HG03025 (cell line): ENCODE results near the gene PRDX4.
"Not testable (repeated sequence)": the region's sequence is repeated elsewhere in the genome, so short reads cannot be mapped to it uniquely, and the experiment has no call there.

ENCODE experiments used
- ATAC-seq: cut with Tn5 transposase; IDR thresholded peaks from one replicate; pipeline ENCODE4 v1.9.1; 2021; ENCODE audit warnings: mild to moderate bottlenecking, moderate library complexity; ENCODE audit not compliant: unreplicated experiment, low FRiP score

PRDX4 gene

DNA sequence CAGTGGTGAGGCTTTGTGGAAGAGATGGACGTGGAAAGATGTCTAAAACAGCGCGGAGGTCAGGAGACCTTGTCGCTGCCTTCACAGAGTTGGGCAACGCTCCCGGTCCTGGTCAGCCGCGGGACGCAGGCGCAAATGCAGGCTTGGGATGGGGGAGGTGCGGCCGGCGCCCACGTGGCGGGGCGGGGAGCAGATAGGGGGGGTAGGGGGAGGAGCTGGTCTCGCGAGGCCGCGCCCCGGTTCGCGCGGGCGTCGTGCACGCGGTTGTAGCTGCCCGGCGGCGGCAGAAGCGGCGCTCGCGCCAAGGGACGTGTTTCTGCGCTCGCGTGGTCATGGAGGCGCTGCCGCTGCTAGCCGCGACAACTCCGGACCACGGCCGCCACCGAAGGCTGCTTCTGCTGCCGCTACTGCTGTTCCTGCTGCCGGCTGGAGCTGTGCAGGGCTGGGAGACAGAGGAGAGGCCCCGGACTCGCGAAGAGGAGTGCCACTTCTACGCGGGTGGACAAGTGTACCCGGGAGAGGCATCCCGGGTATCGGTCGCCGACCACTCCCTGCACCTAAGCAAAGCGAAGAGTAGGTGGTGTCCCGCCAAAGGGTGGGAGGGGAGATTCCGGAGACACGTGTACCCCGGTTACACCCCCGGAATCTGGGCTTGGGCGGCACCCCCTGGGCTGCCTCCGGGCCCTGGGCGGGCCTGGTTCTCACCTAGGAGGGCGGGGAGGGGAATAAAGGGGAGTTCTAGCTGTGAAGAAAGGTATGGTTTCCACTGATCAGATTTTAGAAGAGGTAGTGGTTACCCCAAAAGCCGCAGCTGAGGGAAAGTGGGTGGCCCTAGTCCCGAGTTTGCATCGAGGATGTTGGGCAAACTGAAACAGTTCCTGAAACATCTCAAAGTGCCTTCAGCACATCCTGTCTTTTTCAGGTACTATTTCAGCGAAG is at the start of gene PRDX4:
Gene PRDX4 (plus strand): TSS at position 255 of the 939 bp plus-strand sequence. CDS start 78 bp downstream, at position 333.
- ATAC-seq = peak; percentile 67

GRCh38 chrX:23621621-23622265 is 45.5 kb upstream of the PRDX4 start:
- ATAC-seq = no peak

GRCh38 chrX:23623797-23624196 is 43.5 kb upstream of the PRDX4 start:
- ATAC-seq = no peak

GRCh38 chrX:23626651-23627050 is 40.6 kb upstream of the PRDX4 start:
- no peak for ATAC-seq

GRCh38 chrX:23628131-23628530 is 39.2 kb upstream of the PRDX4 start:
- ATAC-seq = no peak

- no peak for ATAC-seq
These were observed 36.2 kb upstream of the PRDX4 start for GRCh38 chrX:23631136-23631535.

DNA sequence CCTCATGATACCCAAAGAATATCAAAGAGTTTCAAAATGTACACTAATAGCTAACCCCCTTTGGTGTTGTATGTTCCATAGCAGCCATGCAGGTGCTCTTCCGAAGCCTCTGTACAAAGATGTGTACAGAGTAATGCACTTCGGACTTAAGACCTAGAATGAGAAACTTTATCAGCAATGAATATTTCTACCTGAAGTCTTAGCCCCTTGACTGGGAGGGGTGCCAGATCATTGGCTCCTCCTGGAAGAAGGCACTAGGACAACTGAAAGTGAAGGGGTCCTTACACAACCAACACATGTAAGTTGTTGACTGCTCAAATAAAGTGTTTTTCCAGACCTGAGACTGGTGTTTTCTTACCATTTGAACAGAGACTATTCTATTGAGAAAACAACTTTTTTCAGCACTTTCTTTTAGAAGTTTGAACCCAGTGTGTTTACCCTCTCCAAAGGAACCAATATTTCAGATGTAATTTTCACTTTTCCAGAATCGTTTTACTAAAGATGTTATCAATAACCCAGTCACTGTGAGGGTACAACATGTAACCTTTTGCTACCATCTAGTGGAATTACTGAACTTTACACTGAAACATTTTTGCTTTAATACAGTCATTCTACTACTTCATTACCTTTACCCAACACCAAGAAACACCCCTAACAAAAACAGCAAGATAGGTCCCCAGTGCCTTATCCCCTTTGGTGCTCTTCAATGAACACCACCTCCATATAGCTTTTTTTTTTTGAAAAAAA is 33.3 kb upstream of the PRDX4 start:
- no peak for ATAC-seq

GRCh38 chrX:23637187-23637586 is 30.1 kb upstream of the PRDX4 start:
- peak; percentile 71 for ATAC-seq

- ATAC-seq = no peak
These were observed 24.3 kb upstream of the PRDX4 start for GRCh38 chrX:23643020-23643419.

DNA sequence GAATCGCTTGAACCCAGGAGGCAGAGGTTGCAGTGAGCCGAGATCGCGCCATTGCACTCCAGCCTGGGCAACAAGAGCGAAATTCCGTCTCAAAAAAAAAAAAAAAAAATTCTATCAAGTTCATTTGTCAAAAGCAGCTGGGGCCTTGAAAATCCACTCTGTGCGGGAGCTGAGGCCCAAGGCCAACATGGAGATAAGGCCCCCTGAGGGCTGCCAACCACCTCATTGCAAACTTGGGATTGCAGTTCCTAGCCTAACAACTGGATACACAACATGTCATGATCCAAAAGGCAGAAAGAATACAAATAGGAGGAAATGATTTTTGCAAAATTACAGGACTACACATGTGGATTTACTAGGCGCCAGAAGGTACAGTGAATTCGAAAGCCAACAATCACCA is 22.5 kb upstream of the PRDX4 start:
- no peak for ATAC-seq

- ATAC-seq = no peak
These were observed 11.2 kb upstream of the PRDX4 start for GRCh38 chrX:23656091-23656490.

DNA sequence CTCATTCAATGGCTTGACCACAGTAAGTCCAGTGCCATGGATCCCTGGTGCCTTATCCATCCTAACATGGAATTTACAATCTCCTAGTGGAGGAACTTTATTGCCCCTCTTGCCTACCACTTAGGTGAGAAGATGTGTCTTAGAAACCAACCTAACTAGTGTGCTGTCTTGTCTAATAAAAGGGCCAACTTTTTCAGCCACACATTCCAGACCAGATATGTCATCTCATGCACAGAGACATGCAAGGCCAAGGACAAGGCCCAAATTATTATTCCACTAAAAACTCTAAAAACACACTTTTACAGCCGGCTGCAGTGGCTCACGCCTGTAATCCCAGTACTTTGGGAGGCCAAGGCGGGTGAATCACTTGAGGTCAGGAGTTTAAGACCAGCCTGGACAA is 10.6 kb upstream of the PRDX4 start:
- ATAC-seq = no peak

GRCh38 chrX:23659339-23659738 is 8.0 kb upstream of the PRDX4 start:
- no peak for ATAC-seq

GRCh38 chrX:23660083-23660765 is 7.1 kb upstream of the PRDX4 start:
- not testable (repeated sequence) for ATAC-seq

GRCh38 chrX:23660766-23661132 is 6.5 kb upstream of the PRDX4 start:
- ATAC-seq = no peak

DNA sequence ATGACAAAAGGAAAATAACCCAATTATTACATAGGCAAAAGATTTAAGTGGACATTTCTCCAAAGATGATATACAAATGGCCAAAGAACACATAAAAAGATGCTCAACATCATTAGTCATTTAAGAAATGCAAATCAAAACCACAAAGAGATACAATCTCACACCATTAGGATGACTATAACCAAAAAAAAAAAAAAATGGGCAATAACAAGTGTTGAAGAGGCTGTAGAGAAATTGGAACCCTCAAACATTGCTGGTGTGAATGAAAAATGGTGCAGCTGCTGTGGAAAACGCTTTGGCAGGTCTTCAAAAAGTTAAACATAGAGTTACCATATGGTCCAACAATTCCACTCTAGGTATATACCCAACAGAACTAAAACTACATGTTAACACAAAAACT is 5.6 kb upstream of the PRDX4 start:
- ATAC-seq = no peak

GRCh38 chrX:23662187-23662586 is 5.1 kb upstream of the PRDX4 start:
- ATAC-seq = no peak

GRCh38 chrX:23662853-23663252 is 4.4 kb upstream of the PRDX4 start:
- ATAC-seq = no peak

GRCh38 chrX:23664496-23664895 is 2.8 kb upstream of the PRDX4 start:
- no peak for ATAC-seq

GRCh38 chrX:23666282-23666681 is 1.0 kb upstream of the PRDX4 start:
- no peak for ATAC-seq

- no peak for ATAC-seq
These were observed 1.0 kb downstream of the PRDX4 start for GRCh38 chrX:23668335-23668734.
